GM04504 (cell line): ENCODE measurements around the gene DOCK8.

Experiments used
- DNase-seq: peaks from one replicate; pipeline ENCODE4 v3.0.0-alpha.2; 2012; ENCODE audit warnings: low read depth

DOCK8 gene

GRCh38 chr9:306907-307306 lies 92.2 kb downstream of the DOCK8 start:
- DNase-seq: no peak

GRCh38 chr9:311841-312240 lies 97.2 kb downstream of the DOCK8 start:
- DNase-seq: no peak

GRCh38 chr9:312596-313320 lies 98.1 kb downstream of the DOCK8 start:
- DNase-seq: no peak

GRCh38 chr9:316382-316965 lies 101.8 kb downstream of the DOCK8 start:
- no peak for DNase-seq

- DNase-seq: no peak
Measured at GRCh38 chr9:318646-319045, 104.0 kb downstream of the DOCK8 start.

- no peak for DNase-seq
Measured at GRCh38 chr9:324971-325370, 110.3 kb downstream of the DOCK8 start.

- no peak for DNase-seq
Measured at GRCh38 chr9:326667-327066, 112.0 kb downstream of the DOCK8 start.

- DNase-seq: no peak
Measured at GRCh38 chr9:328453-328852, 113.8 kb downstream of the DOCK8 start.

GRCh38 chr9:331197-331596 lies 116.5 kb downstream of the DOCK8 start:
- DNase-seq: no peak

GRCh38 chr9:335373-335772 lies 120.7 kb downstream of the DOCK8 start:
- no peak for DNase-seq

- DNase-seq: no peak
Measured at GRCh38 chr9:336039-336438, 121.4 kb downstream of the DOCK8 start.

- DNase-seq: no peak
Measured at GRCh38 chr9:338602-339001, 123.9 kb downstream of the DOCK8 start.

- DNase-seq: no peak
Measured at GRCh38 chr9:341634-342421, 127.2 kb downstream of the DOCK8 start.

- DNase-seq: no peak
Measured at GRCh38 chr9:343773-344172, 129.1 kb downstream of the DOCK8 start.

GRCh38 chr9:346111-346571 lies 131.5 kb downstream of the DOCK8 start:
- DNase-seq: no peak

- peak; percentile 13 for DNase-seq
Measured at GRCh38 chr9:347667-348292, 133.1 kb downstream of the DOCK8 start.

- no peak for DNase-seq
Measured at GRCh38 chr9:350384-350783, 135.7 kb downstream of the DOCK8 start.

GRCh38 chr9:351916-352315 lies 137.3 kb downstream of the DOCK8 start:
- no peak for DNase-seq

GRCh38 chr9:353077-353476 lies 138.4 kb downstream of the DOCK8 start:
- DNase-seq: no peak

GRCh38 chr9:354453-354852 lies 139.8 kb downstream of the DOCK8 start:
- DNase-seq: no peak

- DNase-seq: no peak
Measured at GRCh38 chr9:357560-357959, 142.9 kb downstream of the DOCK8 start.

GRCh38 chr9:362561-363273 lies 148.1 kb downstream of the DOCK8 start:
- DNase-seq: no peak
